ENCODE data around the gene KCNA2. TPM values are rescaled to one million over a fixed set of nuclear protein-coding genes. Genes with fewer than 3 reads are reported as not detected.

The KCNA2 gene
- total RNA-seq, 1 donor = not detected

DNA sequence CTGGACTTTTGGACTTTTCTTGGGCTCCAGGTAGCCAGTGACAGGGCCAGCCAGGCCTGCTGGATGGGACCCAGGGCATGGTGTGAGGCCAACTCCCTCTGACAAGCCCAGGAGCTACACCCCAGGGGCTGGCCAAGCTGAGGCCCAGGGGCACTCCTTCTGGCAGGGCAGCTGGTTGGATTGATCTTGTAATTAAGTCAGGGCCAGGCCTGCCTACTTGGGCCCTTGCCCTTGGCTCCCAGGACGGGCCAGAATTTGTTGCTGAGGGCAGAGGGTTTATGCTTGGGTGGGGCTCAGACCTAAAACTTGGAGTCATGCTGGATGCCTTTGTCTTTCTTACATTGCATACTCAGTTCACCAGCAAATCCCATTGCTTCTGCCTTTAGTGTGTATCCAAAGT is 20.7 kb downstream of the KCNA2 start:
- H3K4me3 ChIP-seq (ENCODE audit: low read depth, low read length) = no peak overlapping the region
- TF ChIP-seq, protein P1, sequence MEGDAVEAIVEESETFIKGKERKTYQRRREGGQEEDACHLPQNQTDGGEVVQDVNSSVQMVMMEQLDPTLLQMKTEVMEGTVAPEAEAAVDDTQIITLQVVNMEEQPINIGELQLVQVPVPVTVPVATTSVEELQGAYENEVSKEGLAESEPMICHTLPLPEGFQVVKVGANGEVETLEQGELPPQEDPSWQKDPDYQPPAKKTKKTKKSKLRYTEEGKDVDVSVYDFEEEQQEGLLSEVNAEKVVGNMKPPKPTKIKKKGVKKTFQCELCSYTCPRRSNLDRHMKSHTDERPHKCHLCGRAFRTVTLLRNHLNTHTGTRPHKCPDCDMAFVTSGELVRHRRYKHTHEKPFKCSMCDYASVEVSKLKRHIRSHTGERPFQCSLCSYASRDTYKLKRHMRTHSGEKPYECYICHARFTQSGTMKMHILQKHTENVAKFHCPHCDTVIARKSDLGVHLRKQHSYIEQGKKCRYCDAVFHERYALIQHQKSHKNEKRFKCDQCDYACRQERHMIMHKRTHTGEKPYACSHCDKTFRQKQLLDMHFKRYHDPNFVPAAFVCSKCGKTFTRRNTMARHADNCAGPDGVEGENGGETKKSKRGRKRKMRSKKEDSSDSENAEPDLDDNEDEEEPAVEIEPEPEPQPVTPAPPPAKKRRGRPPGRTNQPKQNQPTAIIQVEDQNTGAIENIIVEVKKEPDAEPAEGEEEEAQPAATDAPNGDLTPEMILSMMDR (IDR thresholded peaks at IDR 0.05; ENCODE audit: insufficient read depth, low read depth, low read length) = no peak
- no peak for DNase-seq (ENCODE audit: low read depth)

DNA sequence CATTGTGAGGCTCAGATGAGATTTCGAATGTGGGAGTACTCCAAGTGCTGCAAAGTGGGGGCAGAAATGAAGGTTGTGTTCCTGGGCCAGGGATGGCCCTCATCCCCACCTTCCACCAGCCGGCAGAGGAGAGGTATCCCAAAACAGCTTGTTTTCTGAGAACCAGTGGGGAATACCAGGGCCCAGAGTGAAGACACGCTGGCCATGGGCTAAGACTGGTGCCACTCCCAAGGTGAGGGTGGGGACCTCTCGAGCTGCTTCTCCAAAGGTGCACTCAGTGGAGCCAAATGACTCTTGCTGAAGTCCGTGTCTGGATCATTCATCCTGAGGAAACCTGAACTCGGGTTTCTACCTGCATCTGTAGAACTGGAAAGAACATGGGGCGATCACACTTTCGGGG is 22.1 kb downstream of the KCNA2 start:
- DNase-seq (ENCODE audit: low read depth) = no peak
- TF ChIP-seq, protein P1 (IDR thresholded peaks at IDR 0.05; ENCODE audit: insufficient read depth, low read depth, low read length) = no peak
- no peak overlapping the region for H3K4me3 ChIP-seq (ENCODE audit: low read depth, low read length)

DNA sequence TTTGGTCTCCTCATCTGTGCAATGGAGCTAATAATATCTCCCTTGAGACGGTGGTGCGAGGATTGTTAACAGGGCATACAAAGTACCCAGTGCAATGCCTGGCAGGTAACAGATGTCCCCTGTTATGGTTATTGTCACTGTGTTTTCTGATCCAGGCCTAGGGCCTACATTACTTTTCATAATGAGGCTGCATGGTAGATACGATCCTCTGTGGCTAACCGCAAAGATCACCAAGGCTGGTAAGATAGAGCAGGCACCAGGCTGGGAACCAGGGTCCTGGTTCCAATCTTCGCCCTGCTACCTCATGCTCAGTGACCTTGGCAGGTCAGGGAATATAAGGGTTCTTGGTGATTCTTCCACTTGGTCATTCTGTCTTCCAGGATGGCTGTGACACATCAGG is 22.7 kb downstream of the KCNA2 start:
- H3K4me3 ChIP-seq (ENCODE audit: low read depth, low read length) = no peak overlapping the region
- DNase-seq (ENCODE audit: low read depth) = no peak
- TF ChIP-seq, protein P1 (IDR thresholded peaks at IDR 0.05; ENCODE audit: insufficient read depth, low read depth, low read length) = no peak

DNA sequence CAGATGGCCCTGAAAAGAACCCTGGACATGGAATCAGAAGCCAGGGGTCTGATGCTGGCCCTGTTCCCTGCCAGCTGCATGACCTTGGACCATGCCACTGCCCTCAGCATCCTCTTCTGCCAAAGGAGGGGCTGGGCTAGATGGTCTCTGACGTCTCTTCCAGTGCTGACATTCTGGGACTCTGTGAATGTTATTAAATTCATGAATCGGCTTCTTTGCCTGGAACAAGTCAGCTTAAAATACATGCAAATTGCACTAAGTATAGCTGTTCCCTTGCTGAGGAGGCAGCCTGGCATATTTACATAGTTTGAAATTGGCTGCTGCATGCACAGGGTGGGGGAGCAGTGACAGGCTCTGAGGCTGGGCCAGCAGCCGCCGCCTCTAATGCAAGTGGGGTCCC is 23.8 kb downstream of the KCNA2 start:
- TF ChIP-seq, protein P1 (IDR thresholded peaks at IDR 0.05; ENCODE audit: insufficient read depth, low read depth, low read length) = no peak
- no peak overlapping the region for H3K4me3 ChIP-seq (ENCODE audit: low read depth, low read length)
- no peak for DNase-seq (ENCODE audit: low read depth)

DNA sequence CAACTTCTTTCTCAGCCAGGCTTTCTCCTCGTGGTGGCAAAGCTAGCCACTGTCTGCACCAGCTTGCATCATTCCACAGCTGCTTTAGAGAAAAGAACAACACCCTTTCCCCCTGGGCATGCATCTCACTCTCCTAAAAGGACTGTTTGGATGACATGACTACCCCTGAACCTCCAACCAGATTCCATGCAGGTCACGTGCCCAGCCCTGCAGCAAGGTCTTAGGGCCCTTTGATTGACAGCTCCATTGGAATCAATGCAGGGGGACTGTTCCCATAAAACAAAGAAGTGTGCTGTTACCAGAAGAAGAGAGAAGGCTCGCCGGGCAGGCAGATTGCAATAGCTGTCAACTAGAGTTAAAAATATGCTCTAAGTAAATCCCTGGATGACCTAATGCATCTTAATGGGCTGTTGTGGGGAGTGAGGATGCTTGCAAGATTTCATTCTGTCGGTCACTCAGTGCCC is 24.4 kb downstream of the KCNA2 start:
- TF ChIP-seq, protein P1 (IDR thresholded peaks at IDR 0.05; ENCODE audit: insufficient read depth, low read depth, low read length) = no peak
- no peak overlapping the region for H3K4me3 ChIP-seq (ENCODE audit: low read depth, low read length)
- no peak for DNase-seq (ENCODE audit: low read depth)

DNA sequence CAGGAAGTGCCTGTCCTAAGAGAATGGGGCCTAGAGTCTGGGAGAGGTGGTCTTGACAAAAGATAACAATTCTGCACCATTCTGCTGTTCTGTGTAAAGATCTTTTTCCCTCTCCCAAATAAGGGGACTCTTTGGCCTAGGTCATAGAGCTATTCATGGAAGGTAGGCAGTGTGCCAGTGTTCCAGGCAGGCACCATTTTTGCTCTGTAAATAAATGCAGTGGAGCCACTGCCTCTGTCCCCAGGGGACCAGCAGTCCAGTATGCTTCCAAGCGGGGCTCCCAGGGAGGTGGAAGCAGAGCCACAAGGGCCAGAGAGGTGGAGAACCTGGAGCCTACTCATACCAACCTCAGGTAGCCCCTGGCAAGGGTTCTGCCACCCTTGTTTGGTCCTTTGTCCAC is 25.9 kb downstream of the KCNA2 start:
- TF ChIP-seq, protein P1 (IDR thresholded peaks at IDR 0.05; ENCODE audit: insufficient read depth, low read depth, low read length) = no peak
- DNase-seq (ENCODE audit: low read depth) = no peak
- no peak overlapping the region for H3K4me3 ChIP-seq (ENCODE audit: low read depth, low read length)

DNA sequence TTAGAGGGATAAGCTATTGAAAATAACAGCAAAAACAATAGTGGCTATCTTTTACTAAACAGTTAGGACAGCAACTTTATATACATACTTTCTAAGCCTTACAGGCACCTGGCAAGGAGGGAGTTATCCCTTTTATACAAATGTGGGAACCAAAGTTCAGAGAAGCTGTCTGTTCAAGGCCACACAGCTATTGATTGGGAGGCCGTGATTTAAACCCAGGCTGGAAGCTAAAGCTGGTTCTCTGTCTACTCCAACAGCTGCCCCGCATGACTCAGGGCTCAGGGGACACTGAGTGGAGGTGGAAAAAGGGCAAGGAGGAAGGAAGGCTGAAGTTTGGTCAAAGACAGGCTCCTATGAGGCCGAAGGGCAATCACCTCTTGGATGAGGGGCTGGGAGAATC is 26.7 kb downstream of the KCNA2 start:
- DNase-seq (ENCODE audit: low read depth) = no peak
- TF ChIP-seq, protein P1 (IDR thresholded peaks at IDR 0.05; ENCODE audit: insufficient read depth, low read depth, low read length) = no peak
- no peak overlapping the region for H3K4me3 ChIP-seq (ENCODE audit: low read depth, low read length)

Data from fibroblast of villous mesenchyme (primary cell).